OCI-LY7 (cell line): ENCODE measurements around the gene KCNQ1. TPM values are rescaled to one million over a fixed set of nuclear protein-coding genes. Genes with fewer than 3 reads are reported as not detected.

Experiments
- BruUV-seq: library from RNA; stranded (reverse); fragments of 400-500 nt; replicated peaks from 2 replicates; lab custom pipeline; 2021; lab: Mats Ljungman, UMichigan
- CTCF ChIA-PET: fragments of 300-600 bp; sonication (Branson Sonifier 250); formaldehyde crosslinking; loops from one replicate; lab custom pipeline; 2022; ENCODE audit warnings: antibody characterized with exemption; ENCODE audit not compliant: unreplicated experiment; lab: Charles Lee
- POLR2A ChIA-PET: fragments of 300-600 bp; sonication (Branson Sonifier 250); formaldehyde crosslinking; loops from one replicate; lab custom pipeline; 2022; ENCODE audit warnings: antibody characterized with exemption; lab: Charles Lee
- DNase-seq: peaks from one replicate; pipeline ENCODE4 v3.0.0-alpha.2; 2015; ENCODE audit warnings: low spot score
- H2AFZ ChIP-seq: fragments of 200-600 bp; sonication (generic), shearing (Covaris generic); 2 replicates; pipeline ENCODE4 v1.6.1; 2014; ENCODE audit warnings: mild to moderate bottlenecking, antibody characterized with exemption, low read length, moderate library complexity
- H3K27ac ChIP-seq: fragments of 200-600 bp; sonication (generic); 2 replicates; pipeline ENCODE4 v1.5.1; 2014; ENCODE audit warnings: mixed run types, low read depth, mild to moderate bottlenecking, moderate library complexity, low read length, inconsistent platforms; ENCODE audit not compliant: poor library complexity, severe bottlenecking
- H3K36me3 ChIP-seq: fragments of 200-600 bp; sonication (generic); 2 replicates; pipeline ENCODE4 v1.6.1; 2014; ENCODE audit warnings: mild to moderate bottlenecking, antibody characterized with exemption, low read length, moderate library complexity, mixed read lengths; ENCODE audit not compliant: insufficient read depth
- H3K4me1 ChIP-seq: fragments of 200-600 bp; sonication (generic); 2 replicates; pipeline ENCODE4 v1.5.1; 2014; ENCODE audit warnings: mild to moderate bottlenecking, low read length; ENCODE audit not compliant: insufficient read depth, poor library complexity, severe bottlenecking
- H3K4me2 ChIP-seq: fragments of 200-600 bp; sonication (generic); 2 replicates; pipeline ENCODE4 v1.6.1; 2014; ENCODE audit warnings: mild to moderate bottlenecking, low read length
- H3K4me3 ChIP-seq: fragments of 200-600 bp; sonication (generic); 2 replicates; pipeline ENCODE4 v1.5.1; 2014; ENCODE audit warnings: mild to moderate bottlenecking, low read depth, low read length; ENCODE audit not compliant: poor library complexity, severe bottlenecking
- H3K79me2 ChIP-seq: fragments of 200-600 bp; sonication (generic); 2 replicates; pipeline ENCODE4 v1.6.1; 2016; ENCODE audit warnings: low read depth, mild to moderate bottlenecking, low read length, moderate library complexity, mixed read lengths; ENCODE audit not compliant: insufficient read depth
- H3K9me2 ChIP-seq: fragments of 200-600 bp; sonication (generic); 2 replicates; pipeline ENCODE4 v1.6.1; 2016; ENCODE audit warnings: mild to moderate bottlenecking, low read length, mixed read lengths; ENCODE audit not compliant: insufficient read depth
- H3K9me3 ChIP-seq: fragments of 200-600 bp; sonication (generic); 2 replicates; pipeline ENCODE4 v1.6.1; 2014; ENCODE audit warnings: mild to moderate bottlenecking, mixed run types, low read length, mixed read lengths
- H4K20me1 ChIP-seq: fragments of 200-600 bp; sonication (generic); 2 replicates; pipeline ENCODE4 v1.6.1; 2014; ENCODE audit warnings: mild to moderate bottlenecking, antibody characterized with exemption, low read length, moderate library complexity, mixed read lengths; ENCODE audit not compliant: insufficient read depth
- CTCF ChIP-seq: fragments of 200-600 bp; sonication (generic); conservative IDR thresholded peaks from 2 replicates; pipeline ENCODE4 v1.5.1; 2014; ENCODE audit warnings: mild to moderate bottlenecking, antibody characterized with exemption, low read length, moderate library complexity, mixed read lengths
- EZH2phosphoT487 ChIP-seq: fragments of 200-600 bp; sonication (generic); IDR thresholded peaks from 2 replicates; pipeline ENCODE4 v1.6.1; 2018; ENCODE audit warnings: low read depth, borderline replicate concordance, mild to moderate bottlenecking, mixed run types, antibody characterized with exemption, low read length, moderate library complexity, mixed read lengths
- intact Hi-C: fragments of 100-400 bp; cut with micrococcal nuclease; formaldehyde crosslinking; loops from one replicate; pipeline ENCODE4 v1.10.0; 2022; ENCODE audit not compliant: unreplicated experiment
- small RNA-seq: library from RNA; depleted of rRNA; stranded (forward); fragments of <200 nt; gene quantifications from one replicate; pipeline ENCODE3, GENCODE V24; 2014
- total RNA-seq, 2 experiments: library from RNA; depleted of rRNA in 1 of 2; stranded (reverse); fragments of >200 nt in 1 of 2; shearing (Covaris generic) in 1 of 2; gene quantifications; 2 replicates each; pipeline ENCODE4 v1.2.3, GENCODE V29; 2014 to 2022

The KCNQ1 gene
- total RNA-seq, 2 experiments from 2014 or later: 0.22 to 1.3 TPM

- no peaks in the 10 kb centered on the region for H3K9me2 ChIP-seq
- H4K20me1 ChIP-seq: no peaks in the 10 kb centered on the region
- no peaks in the 10 kb centered on the region for H3K79me2 ChIP-seq
- TF ChIP-seq EZH2phosphoT487 (no peak), CTCF (no peak)
- H3K36me3 ChIP-seq: no peaks in the 10 kb centered on the region
- intact Hi-C loops: no loop called here
- no peak overlapping the region for H2AFZ ChIP-seq
- ChIA-PET POLR2A (interaction anchor here (0.9 kb wide), 1 partner anchor 418 kb away, joined by 3 read pairs; no protein-coding TSS in a partner anchor), CTCF (no interaction called here)
- H3K4me2 ChIP-seq: no peak overlapping the region
- H3K4me1 ChIP-seq: peaks cover 10% of the 10 kb centered on the region
- DNase-seq: no peak
- no TSS peak for BruUV-seq
- no peaks in the 10 kb centered on the region for H3K9me3 ChIP-seq
- H3K27ac ChIP-seq: no peak overlapping the region
- no peak overlapping the region for H3K4me3 ChIP-seq
Observed at GRCh38 chr11:2897048-2897447, 452.2 kb downstream of the KCNQ1 start.

GRCh38 chr11:2898366-2899079 lies 453.7 kb downstream of the KCNQ1 start:
- TF ChIP-seq EZH2phosphoT487: no peak
- no peak for TF ChIP-seq CTCF
- no peaks in the 10 kb centered on the region for H4K20me1 ChIP-seq
- intact Hi-C loops: no loop called here
- H3K9me3 ChIP-seq: no peaks in the 10 kb centered on the region
- H3K4me2 ChIP-seq: no peak overlapping the region
- no peaks in the 10 kb centered on the region for H3K79me2 ChIP-seq
- ChIA-PET CTCF (no interaction called here), POLR2A (no interaction called here)
- no peak overlapping the region for H3K4me3 ChIP-seq
- H2AFZ ChIP-seq: no peak overlapping the region
- H3K36me3 ChIP-seq: no peaks in the 10 kb centered on the region
- no peaks in the 10 kb centered on the region for H3K9me2 ChIP-seq
- BruUV-seq: no TSS peak
- H3K27ac ChIP-seq: no peak overlapping the region
- no peak for DNase-seq
- peaks cover 5% of the 10 kb centered on the region for H3K4me1 ChIP-seq

Small RNA genes within 50 kb of the gene (small RNA-seq; reads per million reads assigned to genes)
- not detected for gene AC013791.1
- gene COX6CP18: not detected
- gene RF01947: not detected
- not detected for gene RF01948
- not detected for gene RF01950

Other genes with a start within 250 kb of the KCNQ1 start
- gene ASCL2, start 174.4 kb upstream of the KCNQ1 start, total RNA-seq (2014; rRNA removed; shearing (Covaris generic)): not detected in 2 replicates
- gene ASCL2, start 174.4 kb upstream of the KCNQ1 start, total RNA-seq (2022): not detected in 2 replicates
- gene C11orf21, start 143.1 kb upstream of the KCNQ1 start, total RNA-seq (2014; rRNA removed; shearing (Covaris generic)): 0.47 TPM in 1 of 2 replicates, not detected in the other
- 1.9 and 2.5 TPM in 2 replicates for gene C11orf21, start 143.1 kb upstream of the KCNQ1 start, total RNA-seq (2022)
- gene TSPAN32, start 143.0 kb upstream of the KCNQ1 start, total RNA-seq (2014; rRNA removed; shearing (Covaris generic)): 0.69 and 1.1 TPM in 2 replicates
- gene TSPAN32, start 143.0 kb upstream of the KCNQ1 start, total RNA-seq (2022): 1.5 and 2.0 TPM in 2 replicates
- 233 and 290 TPM in 2 replicates for gene CD81, start 67.7 kb upstream of the KCNQ1 start, total RNA-seq (2014; rRNA removed; shearing (Covaris generic))
- gene CD81, start 67.7 kb upstream of the KCNQ1 start, total RNA-seq (2022): 343 and 404 TPM in 2 replicates
- gene TSSC4, start 44.3 kb upstream of the KCNQ1 start, total RNA-seq (2014; rRNA removed; shearing (Covaris generic)): 40.4 and 43.5 TPM in 2 replicates
- gene TSSC4, start 44.3 kb upstream of the KCNQ1 start, total RNA-seq (2022): 41.3 and 50.9 TPM in 2 replicates
- gene TRPM5, start 494 bp upstream of the KCNQ1 start, total RNA-seq (2014; rRNA removed; shearing (Covaris generic)): not detected in 2 replicates
- not detected in 2 replicates for gene TRPM5, start 494 bp upstream of the KCNQ1 start, total RNA-seq (2022)